Glomerular endothelial cell (primary cell): Measurements from ENCODE around the gene WEE1. TPM values are rescaled to one million over a fixed set of nuclear protein-coding genes. Genes with fewer than 3 reads are reported as not detected.
A peak's percentile ranks its signal among the peaks of the same experiment; 100 is the strongest.
"Not testable (repeated sequence)": the region's sequence is repeated elsewhere in the genome, so short reads cannot be mapped to it uniquely, and the experiment has no call there.

Experiments used
- DNase-seq: peaks from one replicate; pipeline ENCODE4 v3.0.0-alpha.2; 2011; ENCODE audit warnings: low read depth, low spot score; ENCODE audit errors: extremely low read depth
- total RNA-seq: library from RNA; depleted of rRNA; stranded (reverse); fragments of >200 nt; gene quantifications from 2 replicates; pipeline ENCODE4 v1.2.3, GENCODE V29; 2015

WEE1 gene
- 17.3 and 32.3 TPM in 2 replicates for total RNA-seq

GRCh38 chr11:9573052-9573774, at the start of gene WEE1:
TSS of gene WEE1 (plus strand) at chr11:9573670. CDS start at chr11:9573934, 264 bp downstream.
- DNase-seq, result no peak

- no peak for DNase-seq
These were observed 49.5 kb upstream of the WEE1 start for GRCh38 chr11:9524001-9524400.

- DNase-seq, result no peak
These were observed 48.4 kb upstream of the WEE1 start for GRCh38 chr11:9525116-9525515.

DNA sequence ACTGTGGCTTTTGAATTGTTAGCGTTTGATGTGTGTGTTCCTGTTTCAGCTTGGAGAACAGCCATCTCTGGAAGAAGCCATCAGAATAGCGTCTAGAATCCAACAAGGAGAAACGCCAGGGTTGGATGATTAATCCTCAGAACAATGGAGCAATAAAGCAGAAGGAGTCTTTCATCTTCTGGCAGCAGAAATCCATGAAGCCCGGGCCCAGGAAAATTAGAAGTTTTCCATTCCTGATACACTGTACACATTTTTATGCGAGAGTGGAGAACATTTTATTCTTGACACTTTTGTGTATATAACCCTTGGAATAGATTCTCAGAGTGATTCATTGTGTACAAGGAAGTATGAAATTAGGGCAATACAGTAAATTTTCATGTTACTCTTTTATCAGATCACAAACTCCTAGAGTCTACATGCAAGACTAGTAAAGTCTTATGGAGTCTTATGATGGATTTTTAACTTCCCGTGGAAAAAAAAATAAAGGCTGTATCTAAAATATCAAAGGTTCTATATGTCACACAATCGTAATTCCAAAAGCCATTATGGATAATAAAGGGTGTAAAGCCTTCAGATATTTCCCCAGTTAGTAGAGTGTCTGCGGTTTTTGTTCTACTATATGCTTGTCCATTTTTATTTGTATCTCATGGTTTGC, 45.9 kb upstream of the WEE1 start:
- peak; percentile 87 for DNase-seq

DNA sequence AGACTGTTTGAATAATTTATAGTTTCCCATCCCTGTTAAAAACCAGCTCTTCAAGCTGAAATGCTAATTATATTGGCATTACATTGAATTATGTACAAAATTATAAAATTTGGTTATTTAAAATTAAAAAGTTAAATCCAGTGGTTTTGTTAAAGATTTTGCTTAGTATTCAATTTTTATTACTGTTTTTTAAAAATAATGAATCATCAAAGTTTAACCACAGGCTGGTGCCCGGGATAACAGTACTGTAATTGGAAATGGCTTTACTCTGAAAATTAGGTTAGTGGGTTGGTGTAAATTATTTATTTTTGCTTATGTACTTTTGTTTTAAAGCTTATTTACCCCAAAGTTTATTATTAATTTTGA, 45.4 kb upstream of the WEE1 start:
- no peak for DNase-seq

DNA sequence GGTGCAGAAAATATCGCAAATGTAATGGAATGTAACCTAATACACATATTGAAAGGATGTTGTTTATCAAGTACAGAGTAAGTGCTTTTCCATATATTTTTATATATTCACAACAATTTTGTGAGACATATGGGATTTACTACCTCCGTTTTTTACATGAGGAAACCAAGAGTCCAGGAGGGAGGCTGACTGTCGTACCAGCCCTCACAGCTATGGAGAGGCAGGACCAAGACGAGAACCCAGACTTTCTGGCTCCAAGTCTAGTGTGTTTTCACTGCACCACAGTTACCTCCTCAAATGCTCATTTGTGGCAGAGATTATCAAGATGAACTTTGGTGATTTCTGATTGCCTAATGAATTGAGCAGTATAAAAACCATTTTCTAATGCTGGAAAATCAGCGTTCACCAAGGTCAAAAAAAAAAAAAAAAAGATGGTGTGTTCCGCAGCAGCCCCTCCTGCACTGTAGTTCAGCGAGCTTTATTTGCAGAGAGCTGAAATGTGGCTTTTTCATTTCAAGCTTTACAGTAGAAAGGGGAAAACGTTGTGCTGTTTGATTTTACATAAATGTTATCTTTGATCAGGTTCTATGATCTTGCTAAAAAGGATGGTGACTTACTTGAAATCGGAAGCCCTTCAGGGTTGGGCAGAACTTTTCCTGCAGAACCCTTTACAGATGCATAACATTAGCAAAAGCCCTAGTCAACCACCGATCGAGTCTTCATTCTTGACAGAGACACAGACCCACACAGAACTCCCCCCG, 44.7 kb upstream of the WEE1 start:
- DNase-seq, result no peak

DNA sequence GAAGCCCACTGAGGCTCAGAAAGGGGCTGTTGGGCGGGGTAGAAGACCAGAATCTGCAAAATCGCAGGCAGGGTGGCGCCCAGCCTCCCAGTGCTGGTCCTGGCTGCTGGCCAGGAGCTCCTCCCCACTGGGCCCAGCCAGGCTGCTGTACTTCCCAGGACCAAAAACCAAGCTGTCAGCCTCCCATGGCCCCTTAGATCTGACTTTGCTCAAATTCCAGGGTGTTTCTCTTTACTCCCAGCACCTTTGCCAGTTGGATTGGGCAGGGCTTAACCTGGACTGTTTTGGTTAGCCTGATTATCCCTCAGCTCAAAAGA, 44.2 kb upstream of the WEE1 start:
- DNase-seq, result no peak

DNA sequence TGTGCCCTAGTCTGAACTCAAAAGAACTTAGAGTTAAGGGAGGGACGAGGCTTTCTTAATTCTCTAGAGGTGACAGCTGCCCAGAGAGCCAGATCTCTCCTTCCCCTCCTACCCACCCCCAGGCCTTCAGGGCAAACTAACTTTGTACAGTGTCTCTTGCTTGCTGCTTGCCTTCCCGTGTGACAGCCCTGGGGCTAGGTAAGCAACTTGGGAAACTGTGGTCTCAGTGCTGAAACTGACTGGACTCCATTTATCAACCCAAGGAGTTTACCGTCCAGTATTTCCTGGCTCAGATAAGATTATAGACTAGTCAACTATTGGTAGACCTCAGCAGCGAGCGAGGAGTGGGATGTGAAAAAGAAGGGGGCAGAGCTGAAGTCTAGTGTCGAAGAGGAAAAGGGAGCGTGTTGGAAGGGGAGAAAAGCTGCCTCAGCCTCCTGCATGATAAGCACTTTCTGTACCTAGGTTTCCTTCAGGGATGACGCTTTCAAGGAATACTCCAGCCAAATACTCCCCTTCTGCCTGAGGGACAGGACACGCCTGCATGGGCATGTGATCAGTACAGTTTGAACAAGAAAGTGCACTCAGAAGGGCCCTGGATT, 43.3 kb upstream of the WEE1 start:
- DNase-seq, result no peak

GRCh38 chr11:9530901-9531625, 42.4 kb upstream of the WEE1 start:
- no peak for DNase-seq

DNA sequence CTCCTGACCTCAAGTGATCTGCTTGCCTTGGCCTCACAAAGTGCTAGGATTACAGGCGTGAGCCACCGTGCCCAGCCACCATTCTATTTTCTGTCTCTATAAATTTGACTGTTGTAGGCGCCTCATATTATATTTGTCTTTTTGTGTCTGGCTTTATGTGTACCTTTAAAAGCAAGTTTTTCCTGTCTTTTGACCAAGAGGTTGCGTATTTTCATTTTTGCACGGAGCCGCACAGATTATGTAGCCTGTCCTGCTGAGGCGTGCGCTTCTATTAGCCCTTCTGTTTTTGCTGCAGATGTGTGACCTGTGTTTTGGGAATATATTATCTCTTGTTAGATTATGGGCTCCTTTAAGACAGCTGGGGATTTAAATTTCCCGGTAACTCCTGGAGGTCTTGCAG, 40.4 kb upstream of the WEE1 start:
- DNase-seq, result no peak

- DNase-seq, result no peak
These were observed 39.6 kb upstream of the WEE1 start for GRCh38 chr11:9533736-9534473.

- no peak for DNase-seq
These were observed 38.2 kb upstream of the WEE1 start for GRCh38 chr11:9535189-9535781.

DNA sequence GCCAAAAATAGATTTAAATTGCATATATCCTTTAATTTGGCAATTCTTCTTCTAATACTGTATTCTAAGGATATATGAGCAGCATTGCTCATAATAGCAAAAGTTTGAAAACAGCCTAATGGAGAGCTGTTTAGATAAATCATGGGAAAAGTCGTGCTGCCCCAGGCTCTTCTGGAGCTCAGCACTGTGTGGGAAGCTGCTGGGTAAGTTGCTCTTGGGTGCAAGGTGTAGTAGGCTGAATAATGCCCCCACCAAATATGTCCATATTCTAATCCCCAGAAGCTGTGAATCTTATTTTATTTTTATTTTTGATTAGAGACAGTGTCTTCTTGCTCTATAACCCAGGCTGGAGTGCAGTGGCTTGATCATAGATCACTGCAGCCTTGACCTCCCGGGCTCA, 34.9 kb upstream of the WEE1 start:
- DNase-seq, result no peak

- DNase-seq, result not testable (repeated sequence)
These were observed 24.3 kb upstream of the WEE1 start for GRCh38 chr11:9549216-9549615.

GRCh38 chr11:9550191-9550628, 23.3 kb upstream of the WEE1 start:
- no peak for DNase-seq

GRCh38 chr11:9561279-9561982, 12.0 kb upstream of the WEE1 start:
- DNase-seq, result no peak

- DNase-seq, result no peak
These were observed 10.8 kb upstream of the WEE1 start for GRCh38 chr11:9562716-9563115.

DNA sequence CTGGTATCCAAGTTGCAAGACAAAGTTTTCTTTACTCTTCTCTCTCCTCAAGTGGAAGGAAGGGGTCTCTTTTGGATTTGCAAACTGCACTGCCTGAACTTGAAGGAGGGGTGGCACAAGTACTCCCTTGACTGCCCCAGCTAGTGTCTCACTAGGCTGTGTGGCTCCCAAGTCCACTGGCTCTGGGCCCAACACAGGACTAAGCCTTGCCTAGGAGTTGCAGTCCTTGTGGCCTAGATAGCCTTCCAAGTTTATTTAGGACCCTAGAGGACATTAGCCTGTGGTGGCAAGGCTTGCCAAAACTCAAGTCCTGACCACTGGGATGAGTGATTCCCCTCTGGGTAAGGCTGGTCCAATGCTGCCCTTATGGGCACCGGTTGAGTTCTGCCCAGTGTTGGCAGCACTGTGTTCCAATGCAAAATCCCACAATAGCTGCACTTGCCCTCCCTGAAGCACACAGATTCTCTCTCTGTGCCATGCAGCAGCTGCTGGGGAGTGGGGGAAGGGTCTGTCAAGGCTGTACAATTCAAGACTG, 10.2 kb upstream of the WEE1 start:
- no peak for DNase-seq
